ENCODE measurements around the gene KLF1.
"Not testable (repeated sequence)": the region's sequence is repeated elsewhere in the genome, so short reads cannot be mapped to it uniquely, and the experiment has no call there.

Gene KLF1

GRCh38 chr19:12886969-12887747, at the start of gene KLF1:
Gene KLF1 (minus strand): TSS chr19:12887201. CDS start chr19:12887140, 61 bp downstream.
- DNase-seq, result no peak

GRCh38 chr19:12936582-12936981, 49.6 kb upstream of the KLF1 start:
- peak; percentile 16 for DNase-seq

- no peak for DNase-seq
Measured at GRCh38 chr19:12935071-12935470, 48.1 kb upstream of the KLF1 start.

DNA sequence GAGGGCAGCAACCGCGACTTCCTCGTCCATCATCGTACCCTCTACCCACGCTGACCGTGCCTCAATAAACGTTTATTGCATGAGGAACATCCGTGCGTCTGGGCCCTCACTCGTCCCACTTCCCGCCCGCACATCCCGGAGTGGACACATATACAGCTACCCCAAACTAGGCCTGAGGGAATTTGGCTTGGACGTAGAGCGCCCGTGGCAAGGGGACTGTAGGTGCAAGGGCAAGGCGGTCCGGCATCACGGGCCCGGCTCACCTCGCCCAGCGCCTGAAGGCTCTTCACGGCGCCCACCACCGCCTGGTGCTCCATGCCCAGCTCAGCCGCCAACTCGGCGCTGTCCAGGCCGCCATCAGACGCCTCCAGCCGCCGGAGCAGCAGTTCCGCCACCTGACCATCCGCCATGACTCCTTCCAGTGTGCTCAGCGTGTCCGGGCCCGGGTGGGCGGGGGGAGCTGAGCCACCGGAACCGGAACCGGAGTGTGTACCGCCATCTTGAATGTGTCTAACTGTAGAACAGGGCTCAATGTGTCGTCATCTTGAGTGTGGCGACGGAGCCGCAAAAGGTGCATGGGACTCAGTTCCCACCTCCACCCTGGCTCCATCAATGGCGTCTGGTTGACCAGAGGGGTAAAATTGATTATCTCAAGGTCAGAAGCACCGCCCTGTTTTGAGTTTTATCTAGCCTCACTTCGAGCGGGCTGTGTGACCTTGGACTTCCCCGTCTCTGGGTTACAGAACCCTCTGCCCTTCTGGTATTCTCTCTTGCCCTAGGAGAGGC, 46.5 kb upstream of the KLF1 start, which contains the start of gene FARSA:
TSS of gene FARSA (minus strand) at position 425 of the 786 bp plus-strand sequence. CDS start at position 410, 15 bp downstream.
- DNase-seq, result peak; percentile 87

GRCh38 chr19:12932392-12933286, 45.6 kb upstream of the KLF1 start:
- no peak for DNase-seq

- no peak for DNase-seq
Measured at GRCh38 chr19:12930002-12930645, 43.1 kb upstream of the KLF1 start.

- DNase-seq, result no peak
Measured at GRCh38 chr19:12924621-12925310, 37.8 kb upstream of the KLF1 start.

DNA sequence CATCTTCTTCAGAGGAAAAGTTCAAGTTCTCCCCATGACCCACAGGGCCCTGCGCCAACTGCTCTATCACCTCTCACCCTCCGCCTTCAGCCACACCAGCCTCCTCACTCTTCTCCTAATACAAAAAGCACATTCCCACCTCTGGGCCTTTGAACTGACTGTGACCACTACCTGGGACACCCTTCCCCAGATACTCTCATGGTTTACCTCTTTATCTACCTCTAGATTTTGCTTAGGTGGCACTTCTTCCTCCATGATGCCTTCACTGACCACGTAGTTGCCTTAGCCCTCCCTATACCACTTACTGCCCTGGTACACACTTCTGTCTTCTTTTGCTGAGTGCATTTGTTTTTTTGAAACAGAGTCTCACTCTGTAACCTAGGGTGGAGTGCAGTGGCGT, 36.0 kb upstream of the KLF1 start:
- DNase-seq, result no peak

- DNase-seq, result no peak
Measured at GRCh38 chr19:12921047-12921446, 34.0 kb upstream of the KLF1 start.

GRCh38 chr19:12918253-12918652, 31.3 kb upstream of the KLF1 start:
- DNase-seq, result no peak

- DNase-seq, result not testable (repeated sequence)
Measured at GRCh38 chr19:12915860-12916259, 28.9 kb upstream of the KLF1 start.

- no peak for DNase-seq
Measured at GRCh38 chr19:12913851-12914690, 27.1 kb upstream of the KLF1 start.

DNA sequence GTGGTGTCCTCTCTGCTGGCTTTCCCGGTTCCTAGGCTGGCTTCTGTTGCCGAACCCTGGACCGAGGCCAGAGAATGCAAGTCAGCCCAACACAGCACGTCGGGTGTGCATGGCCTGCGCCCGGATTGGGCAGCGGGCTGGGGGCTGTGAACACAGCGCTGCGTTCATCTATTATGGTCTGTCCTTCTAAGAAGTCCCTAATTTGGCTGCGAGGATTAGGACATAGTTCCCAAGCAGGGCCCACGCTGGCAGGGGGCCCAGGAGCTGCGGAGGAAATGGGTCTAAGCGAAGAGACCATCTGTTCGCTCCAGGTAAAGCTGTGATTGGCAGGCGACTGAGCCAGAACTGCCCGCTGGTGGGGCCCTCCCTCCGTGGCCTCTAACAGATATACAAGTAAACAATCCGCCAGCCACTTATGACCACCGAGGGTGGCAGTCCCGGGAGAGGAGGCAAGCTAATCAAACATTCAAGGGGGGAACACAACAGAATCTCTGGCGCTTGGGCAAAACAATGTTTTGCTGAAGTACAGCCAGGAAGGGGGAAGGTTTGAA, 26.1 kb upstream of the KLF1 start:
- peak; percentile 91 for DNase-seq

GRCh38 chr19:12912571-12912970, 25.6 kb upstream of the KLF1 start:
- peak; percentile 94 for DNase-seq

- no peak for DNase-seq
Measured at GRCh38 chr19:12907166-12907565, 20.2 kb upstream of the KLF1 start.

DNA sequence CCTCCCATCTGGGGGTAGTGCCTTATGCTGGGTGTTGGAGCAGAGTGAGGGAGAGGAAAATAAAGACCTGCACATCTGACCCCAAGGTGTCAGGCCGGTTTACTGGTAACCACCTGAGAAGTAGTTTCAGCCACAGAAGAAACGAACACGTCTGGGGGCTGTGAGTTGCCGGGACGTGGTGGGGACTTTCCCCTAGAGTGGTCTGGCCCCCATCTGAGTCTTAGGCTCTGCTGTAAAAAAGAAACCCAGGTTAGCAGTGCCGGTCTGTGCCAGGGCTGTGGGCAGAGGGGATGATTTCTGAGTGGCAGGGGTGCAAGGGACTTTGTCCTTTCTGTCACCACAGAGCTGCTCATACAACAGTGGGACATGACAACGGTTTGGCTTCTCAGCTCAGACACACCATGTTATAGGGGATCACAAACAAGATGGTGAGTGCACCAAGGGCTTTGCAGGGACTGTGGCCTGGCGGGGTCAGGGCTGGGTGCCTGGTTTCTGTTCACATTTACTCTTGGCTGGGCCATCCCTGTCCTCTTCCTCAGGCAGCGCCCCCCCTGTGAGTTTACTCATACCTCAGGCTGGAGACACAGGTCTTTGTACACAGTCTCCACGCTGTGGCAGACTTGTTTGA, 13.0 kb upstream of the KLF1 start:
- DNase-seq, result no peak

DNA sequence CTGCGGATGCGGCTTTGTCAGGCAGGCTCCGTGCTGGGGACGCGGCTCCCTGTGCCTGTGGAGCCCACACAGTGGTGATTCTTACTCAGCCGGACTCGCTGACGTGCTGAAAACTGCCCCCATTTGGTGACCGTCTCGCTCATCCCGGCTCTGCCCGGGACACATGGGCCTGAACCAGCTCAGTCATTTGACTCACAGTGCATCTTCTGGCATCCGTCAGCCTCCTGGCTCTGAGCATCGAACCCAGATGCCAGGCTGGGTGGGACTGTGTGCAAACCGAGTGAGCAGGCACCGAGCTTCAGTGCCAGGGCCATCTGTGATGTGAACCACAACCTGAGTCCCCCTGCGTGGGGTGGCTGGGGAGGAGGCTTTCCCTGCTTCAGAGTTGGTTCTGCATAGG, 9.5 kb upstream of the KLF1 start:
- no peak for DNase-seq

DNA sequence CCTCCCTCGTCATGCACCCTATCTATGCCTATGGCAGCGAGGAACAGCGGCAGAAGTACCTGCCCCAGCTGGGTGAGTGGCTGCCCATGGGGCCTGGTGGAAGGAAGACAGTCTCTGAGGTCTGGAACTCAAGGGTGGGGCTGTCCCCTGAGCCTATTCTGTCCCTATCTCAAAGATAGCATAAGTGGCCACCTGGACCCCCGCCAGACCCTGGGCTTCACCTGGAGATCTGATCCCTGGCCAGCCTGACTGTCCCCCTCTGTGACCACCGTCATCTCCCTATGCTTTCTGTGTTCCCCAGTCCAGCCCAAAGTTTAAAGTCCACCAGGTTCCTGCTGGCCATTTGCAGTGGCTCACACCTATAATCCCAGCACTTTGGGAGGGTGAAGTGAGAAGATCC, 6.6 kb upstream of the KLF1 start:
- no peak for DNase-seq

DNA sequence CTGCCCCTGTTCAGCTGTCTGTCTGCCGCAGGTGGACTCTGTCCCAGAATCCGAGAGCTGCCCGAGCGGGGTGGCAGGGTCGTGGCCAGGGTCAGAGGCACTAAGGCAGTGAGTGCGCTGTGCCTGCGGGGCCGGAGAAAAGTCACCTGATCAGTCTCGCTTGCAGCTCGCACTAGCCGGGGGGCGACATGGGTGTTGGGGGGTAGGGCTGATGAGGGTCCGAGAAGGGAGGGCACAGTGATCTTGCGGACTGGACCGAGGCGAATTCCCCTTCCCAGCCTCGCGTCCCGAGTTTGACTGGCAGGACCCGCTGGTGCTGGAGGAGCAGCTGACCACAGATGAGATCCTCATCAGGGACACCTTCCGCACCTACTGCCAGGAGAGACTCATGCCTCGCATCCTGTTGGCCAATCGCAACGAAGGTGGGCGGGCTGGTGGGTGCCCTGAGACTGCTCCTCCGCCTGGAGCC, 4.6 kb upstream of the KLF1 start:
- no peak for DNase-seq

All from NCI-H1436 (cell line).